Measurements from ENCODE around the gene PCYOX1L.

The PCYOX1L gene

GRCh38 chr5:149407323-149408251, 49.7 kb downstream of the PCYOX1L start:
- no peak for DNase-seq (ENCODE audit: low spot score)

GRCh38 chr5:149408252-149409099, 50.6 kb downstream of the PCYOX1L start:
- no peak for DNase-seq (ENCODE audit: low spot score)

DNA sequence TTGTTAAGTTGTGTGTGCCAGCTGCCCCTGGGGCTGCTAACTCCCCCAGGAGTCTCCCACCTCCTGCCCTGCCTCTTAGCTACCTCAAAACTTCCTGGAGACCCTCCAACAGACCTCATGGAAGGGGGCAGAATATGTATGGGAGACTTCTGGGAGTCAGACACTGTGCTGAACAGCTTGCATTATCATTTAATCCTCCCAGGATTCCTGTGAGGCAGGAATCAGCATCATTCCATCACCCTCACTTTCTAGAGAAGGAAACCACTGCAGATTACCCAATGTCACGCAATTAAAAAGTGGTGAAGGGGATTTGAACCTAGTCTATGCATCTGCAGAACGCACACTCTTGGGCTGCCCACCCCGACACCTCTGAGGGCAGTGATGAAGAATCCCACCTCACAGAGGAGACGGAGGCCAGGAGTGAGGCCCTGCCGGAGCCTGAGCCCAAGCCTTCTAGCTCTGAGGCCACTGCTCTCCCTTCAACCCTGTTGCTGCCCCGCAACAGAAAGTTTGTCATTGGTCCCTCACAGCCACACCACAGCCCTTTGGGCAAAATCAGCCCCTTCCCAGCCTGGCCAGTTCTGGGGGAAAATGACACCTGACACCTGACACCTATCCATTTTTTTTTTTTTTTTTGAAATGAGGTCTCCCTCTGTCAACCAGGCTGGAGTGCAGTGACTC, 51.6 kb downstream of the PCYOX1L start:
- no peak for DNase-seq (ENCODE audit: low spot score)

DNA sequence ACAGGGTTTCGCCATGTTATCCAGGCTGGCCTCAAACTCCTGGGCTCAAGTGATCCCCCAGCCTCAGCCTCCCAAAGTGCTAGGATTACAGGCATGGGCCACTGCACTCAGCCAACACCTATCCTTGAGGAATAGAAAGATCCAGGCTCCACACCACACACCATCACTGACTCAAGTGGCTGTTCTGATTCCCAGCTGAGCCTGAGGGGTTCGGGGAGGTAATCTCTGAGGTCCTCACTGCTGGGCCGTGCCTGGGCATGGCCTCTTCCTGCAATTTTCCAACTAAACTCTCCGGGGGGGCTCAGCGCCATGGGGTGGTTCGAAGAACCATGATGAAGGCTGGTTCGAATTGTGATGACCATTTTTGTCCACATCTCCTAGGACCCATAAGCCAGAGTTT, 52.2 kb downstream of the PCYOX1L start:
- no peak for DNase-seq (ENCODE audit: low spot score)

DNA sequence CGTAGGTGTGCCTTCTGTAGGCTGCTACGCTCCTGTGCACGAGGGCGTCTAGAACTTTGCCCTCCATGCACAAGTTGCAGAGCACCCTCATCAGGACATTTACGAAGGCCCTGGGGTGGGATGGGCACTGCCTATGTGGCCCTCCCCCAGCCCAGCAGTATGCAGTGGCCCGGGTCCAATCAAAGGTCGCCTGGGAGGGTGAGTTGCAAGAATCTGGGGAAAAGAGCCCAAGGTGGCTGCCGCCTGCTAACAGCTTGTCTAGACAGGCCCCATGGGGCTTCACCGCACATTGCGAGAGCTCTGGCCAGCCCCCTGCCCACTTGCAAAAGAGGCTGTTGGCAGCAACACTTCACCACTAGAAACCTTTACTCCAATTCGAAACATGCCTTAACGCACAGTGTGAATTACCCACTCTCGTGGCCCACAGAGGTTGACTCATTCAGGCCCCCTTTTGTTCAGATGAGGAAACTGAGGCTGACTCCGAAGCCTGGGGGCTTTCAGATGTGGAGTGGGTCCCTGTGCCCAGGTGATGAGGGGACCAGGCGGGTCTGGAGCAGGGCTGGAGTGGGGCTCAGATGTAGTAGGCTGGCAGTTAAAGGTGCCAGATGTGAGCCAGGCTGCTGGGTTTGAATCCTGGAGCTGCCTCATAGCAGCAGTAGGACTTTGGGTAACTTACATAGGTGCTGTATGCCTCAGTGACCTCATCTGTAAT, 53.0 kb downstream of the PCYOX1L start:
- DNase-seq (ENCODE audit: low spot score) = no peak

- DNase-seq (ENCODE audit: low spot score) = no peak
These were observed 54.1 kb downstream of the PCYOX1L start for GRCh38 chr5:149411738-149412519.

- DNase-seq (ENCODE audit: low spot score) = no peak
These were observed 55.1 kb downstream of the PCYOX1L start for GRCh38 chr5:149412783-149413476.

DNA sequence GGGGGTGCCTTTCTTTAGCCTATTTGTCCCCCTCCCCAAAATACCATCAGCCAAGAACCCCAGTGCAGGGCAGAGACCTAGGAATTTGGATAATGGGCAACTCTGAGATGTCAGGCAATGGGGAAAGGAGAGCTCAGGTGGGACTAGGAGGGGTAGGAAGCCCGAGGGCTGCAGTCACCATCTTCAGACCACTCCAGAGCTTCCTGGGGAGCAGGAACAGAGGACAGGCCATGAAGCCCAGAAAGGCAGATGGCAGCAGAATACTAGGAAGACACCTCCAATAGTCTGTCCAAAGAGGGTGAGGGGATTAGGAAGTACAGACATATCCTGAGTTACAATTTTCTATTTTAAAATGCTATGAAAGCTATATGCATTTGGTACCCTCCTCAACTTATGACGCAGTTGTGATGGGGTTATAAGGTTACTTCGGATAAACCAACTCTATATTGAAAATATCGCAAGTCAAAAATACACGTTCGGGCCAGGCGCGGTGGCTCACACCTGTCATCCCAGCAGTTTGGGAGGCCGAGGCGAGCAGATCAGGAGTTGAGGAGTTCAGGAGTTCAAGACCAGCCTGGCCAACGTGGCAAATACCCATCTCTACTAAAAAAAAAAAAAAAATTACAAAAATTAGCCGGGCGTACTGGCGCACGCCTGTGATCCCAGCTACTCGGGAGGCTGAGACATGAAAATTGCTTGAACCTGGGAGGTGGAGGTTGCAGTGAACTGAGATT, 55.8 kb downstream of the PCYOX1L start:
- DNase-seq (ENCODE audit: low spot score) = no peak

DNA sequence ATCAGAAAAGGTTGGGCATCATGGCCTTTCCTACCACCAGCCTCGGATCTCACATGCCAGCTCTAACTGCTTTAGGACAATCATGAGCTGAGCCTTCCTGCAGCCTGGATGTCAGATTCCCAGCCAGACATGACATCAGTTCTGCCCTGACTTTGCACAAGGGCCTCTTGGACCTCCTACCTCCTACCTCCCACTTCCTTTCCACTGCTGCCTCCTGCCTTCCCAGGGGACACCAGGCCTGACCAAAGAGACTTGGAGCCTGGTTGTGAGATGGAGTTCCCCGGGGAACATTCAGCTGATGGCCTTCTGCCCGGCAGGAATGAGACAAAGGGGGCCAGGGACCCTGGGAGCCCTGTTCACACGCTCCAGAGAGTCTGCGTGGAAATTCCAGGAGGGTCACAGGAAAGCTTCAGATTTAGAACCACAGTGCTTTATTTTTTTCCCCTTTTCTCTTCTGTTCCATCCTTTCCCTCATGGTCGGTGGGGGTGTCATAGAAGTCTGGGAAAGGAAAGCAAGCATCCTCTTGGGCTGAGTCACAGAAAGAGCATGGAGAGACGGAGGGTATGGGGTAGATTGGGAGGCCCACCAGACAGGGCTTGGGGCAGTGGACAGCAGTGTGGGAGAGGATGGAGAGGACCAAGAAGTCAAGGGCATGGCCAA, 56.7 kb downstream of the PCYOX1L start:
- DNase-seq (ENCODE audit: low spot score) = no peak

DNA sequence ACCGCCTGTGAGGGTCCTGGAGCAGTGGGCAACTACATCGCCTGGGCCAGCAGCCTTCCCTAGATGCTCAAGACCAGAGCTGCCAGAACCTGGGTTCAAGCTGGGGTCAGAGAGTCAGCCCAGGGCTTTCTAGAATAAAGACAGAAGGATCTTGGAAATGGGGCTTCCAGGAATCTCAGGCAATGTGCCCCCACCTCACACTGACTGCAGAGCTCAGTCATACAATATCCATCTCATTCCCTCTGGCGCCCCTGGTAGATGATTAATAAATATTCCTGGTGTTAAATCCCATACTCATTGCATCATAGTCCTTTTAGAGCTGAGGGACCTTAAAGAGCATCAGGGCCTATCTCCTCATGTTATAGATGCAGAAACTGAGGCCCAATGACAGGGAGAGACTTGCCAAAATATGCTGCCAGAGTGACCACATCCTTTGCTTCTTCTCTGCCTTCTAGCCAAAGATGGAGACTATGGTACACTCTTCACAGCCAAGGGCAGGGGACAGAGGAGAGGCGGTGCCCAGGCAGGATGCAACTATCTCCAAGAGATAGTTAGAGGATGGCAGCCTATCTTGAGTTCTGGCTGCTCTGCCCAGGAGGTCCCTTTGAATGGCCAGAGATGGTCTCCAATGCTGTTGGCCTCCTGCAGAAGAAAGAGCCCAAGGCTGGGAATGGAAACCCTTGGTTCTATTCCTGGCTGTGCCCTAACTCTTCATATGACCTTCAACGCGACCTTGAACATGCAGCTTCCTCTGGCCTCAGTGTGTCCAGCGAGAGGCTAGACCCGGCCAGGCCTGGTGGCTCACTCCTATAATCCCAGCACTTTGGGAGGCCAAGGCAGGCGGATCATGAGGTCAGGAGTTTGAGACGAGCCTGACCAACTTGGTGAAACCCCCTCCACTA, 57.5 kb downstream of the PCYOX1L start:
- no peak for DNase-seq (ENCODE audit: low spot score)

- no peak for DNase-seq (ENCODE audit: low spot score)
These were observed 59.3 kb downstream of the PCYOX1L start for GRCh38 chr5:149416987-149417710.

DNA sequence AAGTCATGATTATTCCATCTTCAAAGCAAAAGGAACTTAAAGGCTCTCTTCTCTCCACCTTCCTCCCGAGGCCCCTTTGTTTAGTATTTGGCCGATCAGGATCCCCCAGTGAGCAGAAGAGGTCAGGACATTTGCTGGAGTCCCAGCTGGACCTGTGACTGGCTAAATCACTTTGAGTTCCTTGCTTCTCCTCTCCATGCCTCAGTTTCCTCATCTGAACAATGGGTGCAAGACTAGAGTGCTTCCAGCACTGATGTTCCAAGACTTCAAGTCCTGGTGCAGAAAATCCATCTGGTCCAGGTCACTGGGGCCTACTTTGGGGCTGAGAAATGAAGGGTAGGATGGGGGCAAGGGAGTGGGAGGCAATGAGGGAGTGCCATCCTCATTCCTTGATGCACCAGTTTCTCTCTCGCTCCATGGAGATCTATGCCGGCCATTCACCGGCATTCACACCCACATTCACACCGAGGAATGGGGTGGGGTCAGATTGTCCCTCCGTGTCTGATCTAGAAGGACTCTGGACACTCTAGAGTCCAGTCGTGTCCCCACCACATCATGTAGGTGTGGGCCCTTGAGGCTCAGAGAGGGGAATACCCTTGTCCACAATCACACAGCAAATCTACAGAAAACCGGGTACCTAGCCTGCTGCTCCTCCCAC, 60.0 kb downstream of the PCYOX1L start:
- no peak for DNase-seq (ENCODE audit: low spot score)

DNA sequence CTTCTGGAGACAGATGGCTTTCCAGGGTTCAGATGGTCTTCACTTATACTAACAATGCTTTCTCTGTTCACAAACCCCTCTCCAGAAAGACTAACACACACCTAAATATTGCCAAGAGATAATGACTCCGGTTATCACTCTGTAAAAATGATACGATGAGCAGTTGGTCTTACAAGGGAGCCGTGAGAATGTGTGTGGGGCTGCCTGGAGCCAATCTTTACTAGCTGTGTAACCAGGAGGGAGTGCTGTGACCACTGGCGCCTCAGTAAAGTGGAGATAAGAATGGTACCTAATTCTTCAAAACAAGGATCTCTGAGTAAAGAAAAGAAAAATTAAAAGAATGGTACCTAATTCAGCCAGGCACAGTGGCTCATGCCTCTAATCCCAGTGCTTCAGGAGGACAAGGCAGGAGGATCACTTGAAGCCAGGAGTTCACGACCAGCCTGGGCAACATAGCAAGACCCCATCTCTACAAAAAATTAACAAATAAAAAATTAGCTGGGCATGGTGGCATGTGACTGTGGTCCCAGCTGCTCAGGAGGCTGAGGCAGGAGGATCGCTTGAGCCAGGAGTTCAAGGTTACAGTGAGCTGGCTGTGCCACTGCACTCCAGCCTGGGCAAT, 61.2 kb downstream of the PCYOX1L start:
- no peak for DNase-seq (ENCODE audit: low spot score)

Measured in cerebellar cortex (tissue), 1 donor.